Caco-2 (cell line): ENCODE results near the gene SLC7A9. TPM values are rescaled to one million over a fixed set of nuclear protein-coding genes. Genes with fewer than 3 reads are reported as not detected.

ENCODE experiments used
- BruUV-seq: library from RNA; stranded (reverse); fragments of 400-500 nt; replicated peaks from 2 replicates; lab custom pipeline; 2021; lab: Mats Ljungman, UMichigan
- CTCF ChIA-PET: fragments of 300-600 bp; sonication (Branson Sonifier 250); formaldehyde crosslinking; loops from one replicate; lab custom pipeline; 2022; ENCODE audit warnings: antibody characterized with exemption; lab: Charles Lee
- POLR2A ChIA-PET: fragments of 300-600 bp; sonication (Branson Sonifier 250); formaldehyde crosslinking; loops from one replicate; lab custom pipeline; 2022; ENCODE audit warnings: antibody characterized with exemption; lab: Charles Lee
- DNase-seq, 2 experiments: peaks; one replicate each; pipeline versions ENCODE4 v3.0.0 to v3.0.0-alpha.2; 2020 to 2022
- H3K27me3 ChIP-seq: replicated peaks from 2 replicates; pipeline ENCODE4 v1.6.0; 2011; ENCODE audit warnings: low read length; ENCODE audit not compliant: control insufficient read depth, insufficient read depth
- H3K36me3 ChIP-seq: 2 replicates; pipeline ENCODE4 v1.5.1; 2011; ENCODE audit warnings: low read length; ENCODE audit not compliant: control insufficient read depth, insufficient read depth
- H3K4me1 ChIP-seq: fragments of 250-450 bp; sonication (Bioruptor Pico); 2 replicates; pipeline ENCODE4 v1.5.1; 2020; ENCODE audit warnings: mild to moderate bottlenecking
- H3K4me3 ChIP-seq: 2 replicates; pipeline ENCODE4 v1.5.1; 2011; ENCODE audit warnings: low read depth, mild to moderate bottlenecking, control low read depth, low read length
- H3K9me3 ChIP-seq: fragments of 250-450 bp; sonication (Bioruptor Pico); 2 replicates; pipeline ENCODE4 v1.5.1; 2020; ENCODE audit warnings: mild to moderate bottlenecking, moderate library complexity
- H3K27ac Mint-ChIP-seq: one replicate; pipeline ENCODE4 v1.8.0; 2022; ENCODE audit warnings: mixed read lengths; ENCODE audit not compliant: unreplicated experiment
- H3K27me3 Mint-ChIP-seq: one replicate; pipeline ENCODE4 v1.8.0; 2022; ENCODE audit warnings: mixed read lengths; ENCODE audit not compliant: insufficient read depth, unreplicated experiment
- H3K36me3 Mint-ChIP-seq: one replicate; pipeline ENCODE4 v1.8.0; 2022; ENCODE audit warnings: mild to moderate bottlenecking, mixed read lengths; ENCODE audit not compliant: insufficient read depth, unreplicated experiment
- H3K4me1 Mint-ChIP-seq: one replicate; pipeline ENCODE4 v1.8.0; 2022; ENCODE audit warnings: low read depth, mixed read lengths; ENCODE audit not compliant: unreplicated experiment
- H3K4me3 Mint-ChIP-seq: one replicate; pipeline ENCODE4 v1.8.0; 2022; ENCODE audit warnings: mild to moderate bottlenecking, moderate library complexity, mixed read lengths; ENCODE audit not compliant: unreplicated experiment
- H3K9me3 Mint-ChIP-seq: one replicate; pipeline ENCODE4 v1.8.0; 2022; ENCODE audit warnings: mixed read lengths; ENCODE audit not compliant: unreplicated experiment
- CTCF ChIP-seq, 2 experiments: fragments of 200-600 bp in 1 of 2; IDR thresholded peaks; 1 replicate in 1 of 2; 2 replicates in 1 of 2; pipeline versions ENCODE4 v1.5.1 to v1.8.0; 2011 to 2022; ENCODE audit warnings: antibody characterized with exemption in 1 of 2, control low read depth in 1 of 2, inconsistent platforms in 1 of 2, low read depth in 1 of 2, low read length in 1 of 2, mild to moderate bottlenecking in 1 of 2, moderate library complexity in 1 of 2; ENCODE audit not compliant: insufficient read depth in 1 of 2, severe bottlenecking in 1 of 2, unreplicated experiment in 1 of 2
- intact Hi-C: fragments of 100-400 bp; cut with micrococcal nuclease; formaldehyde crosslinking; loops from one replicate; pipeline ENCODE4 v1.10.0; 2022; ENCODE audit not compliant: unreplicated experiment
- total RNA-seq: library from RNA; stranded (reverse); gene quantifications from 2 replicates; pipeline ENCODE4 v1.2.3, GENCODE V29; 2022

The SLC7A9 gene
- total RNA-seq, 1 experiment from 2014 or later, result 3.6 TPM

- no peaks in the 10 kb centered on the region for H3K27me3 ChIP-seq
- no peaks in the 10 kb centered on the region for H3K4me1 ChIP-seq
- H3K27me3 Mint-ChIP-seq, result no peaks in the 10 kb centered on the region
- H3K36me3 Mint-ChIP-seq, result peaks cover 8% of the 10 kb centered on the region
- no peak overlapping the region for H3K4me3 ChIP-seq
- H3K36me3 ChIP-seq, result no peaks in the 10 kb centered on the region; the same call in 1 of the 2 replicates
- no peak for TF ChIP-seq CTCF (IDR thresholded peaks at IDR 0.05; ENCODE audit: insufficient read depth in 1 of 2, low read depth in 1 of 2, low read length in 1 of 2, severe bottlenecking in 1 of 2, unreplicated experiment in 1 of 2)
- ChIA-PET CTCF (no interaction called here), POLR2A (no interaction called here)
- intact Hi-C loops, result no loop called here
- DNase-seq, result no peak
- BruUV-seq, result no TSS peak
- peaks cover 2% of the 10 kb centered on the region for H3K4me1 Mint-ChIP-seq
- H3K9me3 Mint-ChIP-seq, result peaks cover 14% of the 10 kb centered on the region
- H3K4me3 Mint-ChIP-seq, result no peak overlapping the region
- H3K27ac Mint-ChIP-seq, result no peak overlapping the region
- peaks cover 1% of the 10 kb centered on the region; the same call in 1 of the 2 replicates for H3K9me3 ChIP-seq
These were observed 27.1 kb upstream of the SLC7A9 start for GRCh38 chr19:32896516-32897214.

GRCh38 chr19:32895384-32895783 lies 25.8 kb upstream of the SLC7A9 start:
- Histone ChIP-seq H3K4me3 (no peak overlapping the region), H3K36me3 (no peaks in the 10 kb centered on the region), H3K9me3 (peaks cover 6% of the 10 kb centered on the region; the same call in 1 of the 2 replicates), H3K27me3 (no peaks in the 10 kb centered on the region), H3K4me1 (no peaks in the 10 kb centered on the region)
- no TSS peak for BruUV-seq
- POLR2A ChIA-PET, result no interaction called here
- DNase-seq, result no peak
- intact Hi-C loops, result no loop called here
- Mint-ChIP-seq H3K4me3 (no peak overlapping the region), H3K27ac (no peak overlapping the region), H3K9me3 (peaks cover 22% of the 10 kb centered on the region), H3K36me3 (peaks cover 16% of the 10 kb centered on the region), H3K4me1 (no peaks in the 10 kb centered on the region), H3K27me3 (no peaks in the 10 kb centered on the region)
- TF ChIP-seq CTCF (IDR thresholded peaks at IDR 0.05; ENCODE audit: insufficient read depth in 1 of 2, low read depth in 1 of 2, low read length in 1 of 2, severe bottlenecking in 1 of 2, unreplicated experiment in 1 of 2), result no peak
- CTCF ChIA-PET, result no interaction called here

GRCh38 chr19:32891609-32892008 lies 22.0 kb upstream of the SLC7A9 start:
- Histone ChIP-seq H3K4me3 (no peak overlapping the region), H3K36me3 (no peaks in the 10 kb centered on the region), H3K9me3 (peaks cover 6% of the 10 kb centered on the region; the same call in 1 of the 2 replicates), H3K27me3 (no peaks in the 10 kb centered on the region), H3K4me1 (no peaks in the 10 kb centered on the region)
- no peak for DNase-seq
- H3K4me1 Mint-ChIP-seq, result no peaks in the 10 kb centered on the region
- intact Hi-C loops, result no loop called here
- CTCF ChIA-PET, result no interaction called here
- H3K4me3 Mint-ChIP-seq, result no peak overlapping the region
- POLR2A ChIA-PET, result no interaction called here
- peaks cover 10% of the 10 kb centered on the region for H3K36me3 Mint-ChIP-seq
- no peaks in the 10 kb centered on the region for H3K27me3 Mint-ChIP-seq
- TF ChIP-seq CTCF (IDR thresholded peaks at IDR 0.05; ENCODE audit: insufficient read depth in 1 of 2, low read depth in 1 of 2, low read length in 1 of 2, severe bottlenecking in 1 of 2, unreplicated experiment in 1 of 2), result no peak
- H3K27ac Mint-ChIP-seq, result no peak overlapping the region
- BruUV-seq, result no TSS peak
- peaks cover 22% of the 10 kb centered on the region for H3K9me3 Mint-ChIP-seq
